ENCODE results near the gene DSCAM.

The DSCAM gene

DNA sequence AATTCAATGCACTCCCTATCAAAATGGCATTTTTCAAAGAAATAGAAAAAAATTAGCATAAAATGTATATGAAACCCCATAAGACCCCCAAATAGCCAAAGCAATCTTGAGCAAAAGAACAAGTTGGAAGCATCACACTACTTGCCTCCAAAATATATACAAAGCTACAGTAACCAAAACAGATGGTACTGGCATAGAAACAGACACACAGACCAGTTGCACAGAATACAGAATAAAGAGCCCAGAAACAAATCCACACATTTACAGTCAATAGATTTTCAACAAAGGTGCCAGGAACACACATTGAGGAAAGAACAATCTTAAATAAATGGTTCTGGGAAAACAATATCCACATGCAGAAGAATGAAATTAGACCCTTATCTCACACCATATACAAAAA is 350.8 kb downstream of the DSCAM start:
- no peaks in the 10 kb centered on the region for H3K27me3 ChIP-seq (ENCODE audit: insufficient read depth, low read length, poor library complexity)

DNA sequence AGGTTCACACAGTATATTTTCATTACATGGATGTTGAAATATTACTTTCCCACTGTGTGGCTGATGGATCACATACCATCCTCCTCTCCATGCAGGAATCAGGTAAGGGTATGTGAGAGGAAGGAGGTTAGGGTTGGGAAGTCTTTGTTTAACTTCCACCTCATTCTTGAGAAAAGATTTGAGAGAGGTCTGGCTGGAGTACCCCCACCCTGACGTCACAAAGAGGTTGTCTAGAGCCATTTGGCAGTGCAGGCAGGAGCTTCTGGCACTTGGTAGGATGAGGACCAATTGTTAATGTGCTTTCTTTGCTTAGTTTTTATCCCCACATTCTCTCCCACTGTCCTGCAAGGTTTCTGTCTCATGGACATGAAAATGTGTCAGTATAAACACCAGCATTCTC is 356.6 kb downstream of the DSCAM start:
- no peaks in the 10 kb centered on the region for H3K79me2 ChIP-seq (ENCODE audit: control insufficient read depth, insufficient read depth, low read length)
- H3K4me3 ChIP-seq (ENCODE audit: low read length): no peak overlapping the region
- no peak overlapping the region for H2BK120ac ChIP-seq (ENCODE audit: low read depth, low read length)
- no peak overlapping the region for H3K56ac ChIP-seq (ENCODE audit: low read length)
- DNase-seq: no peak
- H3K23ac ChIP-seq (ENCODE audit: low read length): no peak overlapping the region
- H3K27ac ChIP-seq (ENCODE audit: low read depth, low read length): no peak overlapping the region
- H3K36me3 ChIP-seq (ENCODE audit: control insufficient read depth, insufficient read depth, low read length): no peaks in the 10 kb centered on the region
- no peak overlapping the region for H3K4ac ChIP-seq (ENCODE audit: low read depth, low read length)
- H3K4me1 ChIP-seq (ENCODE audit: control insufficient read depth, low read depth, low read length): no peaks in the 10 kb centered on the region
- H3K18ac ChIP-seq (ENCODE audit: low read length): no peak overlapping the region
- H3K79me1 ChIP-seq (ENCODE audit: low read length): no peaks in the 10 kb centered on the region
- no peak overlapping the region for H2BK15ac ChIP-seq (replicated peaks; ENCODE audit: low read depth)
- H2BK5ac ChIP-seq (ENCODE audit: low read length): no peak overlapping the region
- no peak overlapping the region for H2AK5ac ChIP-seq (ENCODE audit: low read length)
- no peaks in the 10 kb centered on the region for H3K27me3 ChIP-seq (ENCODE audit: insufficient read depth, low read length, poor library complexity)
- no peak overlapping the region for H3K4me2 ChIP-seq (ENCODE audit: low read length)
- no peak overlapping the region for H4K8ac ChIP-seq (ENCODE audit: low read depth, low read length)
- H4K5ac ChIP-seq (ENCODE audit: low read length): no peak overlapping the region
- H3K9ac ChIP-seq (ENCODE audit: low read length): no peak overlapping the region
- no CpG with 5 or more reads among the region's 1 CpG for WGBS (ENCODE audit: extremely low coverage, insufficient coverage, low lambda C conversion rate)

More for the DNA sequence above, 350.8 kb downstream of the DSCAM start:
- Histone ChIP-seq H3K79me2 (ENCODE audit: control insufficient read depth, insufficient read depth, low read length) (no peaks in the 10 kb centered on the region), H3K79me1 (ENCODE audit: low read length) (no peaks in the 10 kb centered on the region), H2BK5ac (ENCODE audit: low read length) (no peak overlapping the region), H3K36me3 (ENCODE audit: control insufficient read depth, insufficient read depth, low read length) (no peaks in the 10 kb centered on the region), H3K56ac (ENCODE audit: low read length) (no peak overlapping the region), H3K9ac (ENCODE audit: low read length) (no peak overlapping the region), H4K8ac (ENCODE audit: low read depth, low read length) (no peak overlapping the region), H3K4me1 (ENCODE audit: control insufficient read depth, low read depth, low read length) (no peaks in the 10 kb centered on the region), H3K4me3 (ENCODE audit: low read length) (no peak overlapping the region), H3K23ac (ENCODE audit: low read length) (no peak overlapping the region), H3K18ac (ENCODE audit: low read length) (no peak overlapping the region), H3K4me2 (ENCODE audit: low read length) (no peak overlapping the region), H3K4ac (ENCODE audit: low read depth, low read length) (no peak overlapping the region), H2AK5ac (ENCODE audit: low read length) (no peak overlapping the region), H2BK15ac (replicated peaks; ENCODE audit: low read depth) (no peak overlapping the region), H2BK120ac (ENCODE audit: low read depth, low read length) (no peak overlapping the region), H3K27ac (ENCODE audit: low read depth, low read length) (no peak overlapping the region), H4K5ac (ENCODE audit: low read length) (no peak overlapping the region)
- no peak for DNase-seq

DNA sequence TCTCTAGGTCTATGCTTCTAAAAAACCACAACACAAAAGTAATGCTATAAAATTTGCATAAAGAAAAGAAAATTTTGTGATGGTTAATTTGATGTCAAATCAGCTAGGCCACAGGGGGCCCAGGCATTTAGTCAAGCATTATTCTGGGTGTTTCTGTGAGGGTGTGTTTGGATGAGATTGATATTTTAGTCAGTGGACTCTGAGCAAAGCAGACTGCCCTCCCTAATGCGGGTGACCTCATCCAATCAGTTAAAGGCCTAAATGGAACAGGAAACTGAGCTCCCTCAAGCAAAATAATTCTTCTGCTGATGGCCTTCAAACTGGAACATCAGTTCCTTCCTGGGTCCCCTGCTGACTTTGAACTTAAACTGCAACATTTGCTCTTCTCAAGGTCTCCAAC is 358.0 kb downstream of the DSCAM start:
- Histone ChIP-seq H3K9ac (ENCODE audit: low read length) (no peak overlapping the region), H2AK5ac (ENCODE audit: low read length) (no peak overlapping the region), H2BK15ac (replicated peaks; ENCODE audit: low read depth) (no peak overlapping the region), H3K4me1 (ENCODE audit: control insufficient read depth, low read depth, low read length) (no peaks in the 10 kb centered on the region), H3K56ac (ENCODE audit: low read length) (no peak overlapping the region), H3K27ac (ENCODE audit: low read depth, low read length) (no peak overlapping the region), H3K4me3 (ENCODE audit: low read length) (no peak overlapping the region), H2BK5ac (ENCODE audit: low read length) (no peak overlapping the region), H4K5ac (ENCODE audit: low read length) (no peak overlapping the region), H3K36me3 (ENCODE audit: control insufficient read depth, insufficient read depth, low read length) (no peaks in the 10 kb centered on the region), H3K79me2 (ENCODE audit: control insufficient read depth, insufficient read depth, low read length) (no peaks in the 10 kb centered on the region), H3K4ac (ENCODE audit: low read depth, low read length) (no peak overlapping the region), H3K27me3 (ENCODE audit: insufficient read depth, low read length, poor library complexity) (no peaks in the 10 kb centered on the region), H3K4me2 (ENCODE audit: low read length) (no peak overlapping the region), H3K23ac (ENCODE audit: low read length) (no peak overlapping the region), H3K18ac (ENCODE audit: low read length) (no peak overlapping the region), H3K79me1 (ENCODE audit: low read length) (no peaks in the 10 kb centered on the region), H4K8ac (ENCODE audit: low read depth, low read length) (no peak overlapping the region), H2BK120ac (ENCODE audit: low read depth, low read length) (no peak overlapping the region)
- DNase-seq: no peak
- no CpG with 5 or more reads among the region's 1 CpG for WGBS (ENCODE audit: extremely low coverage, insufficient coverage, low lambda C conversion rate)

DNA sequence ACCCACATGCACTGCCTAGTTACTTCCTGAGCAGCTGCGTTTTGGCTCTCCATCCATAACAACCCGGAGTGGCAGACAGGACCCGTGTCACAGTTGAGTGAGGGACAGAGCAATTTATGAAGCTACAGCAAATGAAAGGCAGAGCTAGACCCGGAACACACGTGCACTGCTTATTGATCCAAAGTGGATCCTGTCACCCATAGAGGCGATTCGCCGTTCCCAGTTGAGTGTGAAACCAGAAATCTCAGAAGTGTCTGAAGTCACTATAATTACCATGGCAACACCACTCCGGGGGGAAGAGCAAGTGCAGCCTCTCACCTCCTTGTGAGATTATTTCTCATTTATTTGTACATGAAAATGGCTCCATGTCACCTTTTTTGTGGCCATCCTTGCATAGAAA is 365.2 kb downstream of the DSCAM start:
- Histone ChIP-seq H3K23ac (ENCODE audit: low read length) (no peak overlapping the region), H2BK5ac (ENCODE audit: low read length) (no peak overlapping the region), H4K8ac (ENCODE audit: low read depth, low read length) (no peak overlapping the region), H3K18ac (ENCODE audit: low read length) (no peak overlapping the region), H4K5ac (ENCODE audit: low read length) (no peak overlapping the region), H3K4ac (ENCODE audit: low read depth, low read length) (no peak overlapping the region), H3K4me1 (ENCODE audit: control insufficient read depth, low read depth, low read length) (no peaks in the 10 kb centered on the region), H3K27ac (ENCODE audit: low read depth, low read length) (no peak overlapping the region), H3K79me2 (ENCODE audit: control insufficient read depth, insufficient read depth, low read length) (no peaks in the 10 kb centered on the region), H2BK120ac (ENCODE audit: low read depth, low read length) (no peak overlapping the region), H3K9ac (ENCODE audit: low read length) (no peak overlapping the region), H2BK15ac (replicated peaks; ENCODE audit: low read depth) (no peak overlapping the region), H3K36me3 (ENCODE audit: control insufficient read depth, insufficient read depth, low read length) (no peaks in the 10 kb centered on the region), H3K79me1 (ENCODE audit: low read length) (no peaks in the 10 kb centered on the region), H2AK5ac (ENCODE audit: low read length) (no peak overlapping the region), H3K27me3 (ENCODE audit: insufficient read depth, low read length, poor library complexity) (no peaks in the 10 kb centered on the region), H3K4me3 (ENCODE audit: low read length) (no peak overlapping the region), H3K56ac (ENCODE audit: low read length) (no peak overlapping the region), H3K4me2 (ENCODE audit: low read length) (no peak overlapping the region)
- no CpG with 5 or more reads among the region's 9 CpGs for WGBS (ENCODE audit: extremely low coverage, insufficient coverage, low lambda C conversion rate)
- no peak for DNase-seq

DNA sequence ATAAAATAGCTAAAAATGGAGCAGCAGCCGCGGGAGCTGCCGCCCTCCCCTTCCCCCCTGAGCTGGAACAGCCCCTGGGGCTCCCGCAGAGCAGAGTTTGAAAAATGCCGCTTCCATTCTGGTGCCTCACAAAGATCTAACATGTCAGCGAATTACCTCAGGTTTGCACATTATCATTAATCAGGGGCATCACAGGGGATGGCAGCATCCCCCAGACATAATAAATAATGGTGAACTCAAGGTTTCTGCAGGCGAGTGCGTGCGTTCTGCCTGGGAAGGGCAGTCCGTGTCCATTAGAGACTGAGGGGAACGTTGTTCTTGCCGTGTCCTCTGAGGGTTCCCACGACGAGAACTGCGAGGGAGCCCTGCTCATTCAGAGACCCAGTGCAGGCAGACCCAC is 372.4 kb downstream of the DSCAM start:
- no peak overlapping the region for H2BK5ac ChIP-seq (ENCODE audit: low read length)
- H2AK5ac ChIP-seq (ENCODE audit: low read length): no peak overlapping the region
- no peak overlapping the region for H2BK15ac ChIP-seq (replicated peaks; ENCODE audit: low read depth)
- no peak overlapping the region for H3K56ac ChIP-seq (ENCODE audit: low read length)
- H2BK120ac ChIP-seq (ENCODE audit: low read depth, low read length): no peak overlapping the region
- H3K4me3 ChIP-seq (ENCODE audit: low read length): no peak overlapping the region
- no peak overlapping the region for H3K27ac ChIP-seq (ENCODE audit: low read depth, low read length)
- no peak overlapping the region for H3K4me2 ChIP-seq (ENCODE audit: low read length)
- no peaks in the 10 kb centered on the region for H3K27me3 ChIP-seq (ENCODE audit: insufficient read depth, low read length, poor library complexity)
- no peak overlapping the region for H4K8ac ChIP-seq (ENCODE audit: low read depth, low read length)
- no peak overlapping the region for H3K4ac ChIP-seq (ENCODE audit: low read depth, low read length)
- H4K5ac ChIP-seq (ENCODE audit: low read length): no peak overlapping the region
- H3K9ac ChIP-seq (ENCODE audit: low read length): no peak overlapping the region
- no peak overlapping the region for H3K23ac ChIP-seq (ENCODE audit: low read length)
- H3K4me1 ChIP-seq (ENCODE audit: control insufficient read depth, low read depth, low read length): no peaks in the 10 kb centered on the region
- no peak overlapping the region for H3K18ac ChIP-seq (ENCODE audit: low read length)
- no peaks in the 10 kb centered on the region for H3K79me1 ChIP-seq (ENCODE audit: low read length)
- WGBS (ENCODE audit: extremely low coverage, insufficient coverage, low lambda C conversion rate): no CpG with 5 or more reads among the region's 15 CpGs
- DNase-seq: no peak
- no peaks in the 10 kb centered on the region for H3K79me2 ChIP-seq (ENCODE audit: control insufficient read depth, insufficient read depth, low read length)
- no peaks in the 10 kb centered on the region for H3K36me3 ChIP-seq (ENCODE audit: control insufficient read depth, insufficient read depth, low read length)

DNA sequence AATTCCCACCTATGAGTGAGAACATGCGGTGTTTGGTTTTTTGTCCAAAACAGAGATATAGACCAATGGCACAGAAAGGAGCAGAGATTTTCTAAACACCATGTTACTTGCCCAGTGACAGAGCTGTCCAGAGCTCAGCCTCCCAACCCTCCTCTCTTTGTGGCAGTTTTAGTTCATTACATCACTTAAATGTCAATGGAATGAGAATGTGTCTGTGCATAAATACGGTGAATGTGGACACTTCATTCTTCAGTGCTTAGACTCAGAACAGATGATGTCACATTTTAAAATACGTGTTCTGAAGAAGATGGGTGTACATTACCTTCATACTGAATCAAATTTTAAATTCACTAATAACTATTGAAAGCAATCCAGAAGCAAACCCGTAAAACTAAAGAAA is 374.9 kb downstream of the DSCAM start:
- Histone ChIP-seq H4K8ac (ENCODE audit: low read depth, low read length) (no peak overlapping the region), H3K4ac (ENCODE audit: low read depth, low read length) (no peak overlapping the region), H4K5ac (ENCODE audit: low read length) (no peak overlapping the region), H3K79me1 (ENCODE audit: low read length) (no peaks in the 10 kb centered on the region), H3K4me2 (ENCODE audit: low read length) (no peak overlapping the region), H3K9ac (ENCODE audit: low read length) (no peak overlapping the region), H3K4me3 (ENCODE audit: low read length) (no peak overlapping the region), H3K27me3 (ENCODE audit: insufficient read depth, low read length, poor library complexity) (no peaks in the 10 kb centered on the region), H2BK120ac (ENCODE audit: low read depth, low read length) (no peak overlapping the region), H2BK15ac (replicated peaks; ENCODE audit: low read depth) (no peak overlapping the region), H3K79me2 (ENCODE audit: control insufficient read depth, insufficient read depth, low read length) (no peaks in the 10 kb centered on the region), H3K56ac (ENCODE audit: low read length) (no peak overlapping the region), H2AK5ac (ENCODE audit: low read length) (no peak overlapping the region), H3K18ac (ENCODE audit: low read length) (no peak overlapping the region), H2BK5ac (ENCODE audit: low read length) (no peak overlapping the region), H3K27ac (ENCODE audit: low read depth, low read length) (no peak overlapping the region), H3K23ac (ENCODE audit: low read length) (no peak overlapping the region), H3K36me3 (ENCODE audit: control insufficient read depth, insufficient read depth, low read length) (no peaks in the 10 kb centered on the region), H3K4me1 (ENCODE audit: control insufficient read depth, low read depth, low read length) (no peaks in the 10 kb centered on the region)
- 0% methylated on average over 1 of the region's 4 CpGs for WGBS (ENCODE audit: extremely low coverage, insufficient coverage, low lambda C conversion rate)
- DNase-seq: no peak
